Endothelial cell of umbilical vein (primary cell): ENCODE measurements around the gene MRPL34. TPM values are rescaled to one million over a fixed set of nuclear protein-coding genes. Genes with fewer than 3 reads are reported as not detected.

Experiments
- BruUV-seq: library from RNA; stranded (reverse); fragments of 400-500 nt; replicated peaks from 2 replicates; lab custom pipeline; 2021; lab: Mats Ljungman, UMichigan
- CTCF ChIA-PET: fragments of 300-600, 350-600 bp; sonication (Branson Sonifier 250); formaldehyde crosslinking; loops from one replicate; lab custom pipeline; 2021; ENCODE audit warnings: antibody characterized with exemption, inconsistent platforms; lab: Charles Lee
- POLR2A ChIA-PET: fragments of 300-600, 350-600 bp; sonication (Branson Sonifier 250); formaldehyde crosslinking; loops from one replicate; lab custom pipeline; 2021; ENCODE audit warnings: antibody characterized with exemption, inconsistent platforms; lab: Charles Lee
- DNase-seq: peaks from one replicate; pipeline ENCODE4 v3.0.0-alpha.2; 2011; ENCODE audit warnings: low read depth, low spot score
- FAIRE-seq: peaks from 2 replicates; lab custom pipeline; 2011; peaks lifted over from hg19 to GRCh38; lab: Jason Lieb, UNC
- H2AFZ ChIP-seq: 2 replicates; pipeline ENCODE4 v1.6.0; 2012; ENCODE audit warnings: low read depth, low read length, control low read depth, inconsistent platforms
- H3K27ac ChIP-seq: 2 replicates; pipeline ENCODE4 v1.5.1; 2011; ENCODE audit warnings: low read depth, mild to moderate bottlenecking, control low read depth, low read length, moderate library complexity; ENCODE audit not compliant: insufficient read depth
- H3K27me3 ChIP-seq, 2 experiments: 2 replicates each; pipeline versions ENCODE4 v1.6.0 to v1.6.1; 2011; ENCODE audit warnings: low read length in 2 of 2, mixed read lengths in 1 of 2; ENCODE audit not compliant: control insufficient read depth in 2 of 2, insufficient read depth in 2 of 2
- H3K36me3 ChIP-seq, 2 experiments: 2 replicates in 1 of 2; 3 replicates in 1 of 2; pipeline ENCODE4 v1.5.1; 2011; ENCODE audit warnings: low read length in 2 of 2, mild to moderate bottlenecking in 1 of 2, moderate library complexity in 1 of 2; ENCODE audit not compliant: control insufficient read depth in 2 of 2, insufficient read depth in 2 of 2; ENCODE audit errors: extremely low read depth in 1 of 2
- H3K4me1 ChIP-seq: 3 replicates; pipeline ENCODE4 v1.5.1; 2011; ENCODE audit warnings: mild to moderate bottlenecking, low read length; ENCODE audit not compliant: control insufficient read depth, insufficient read depth; ENCODE audit errors: extremely low read depth
- H3K4me2 ChIP-seq: 2 replicates; pipeline ENCODE4 v1.6.1; 2011; ENCODE audit warnings: low read length, control low read depth, mixed read lengths; ENCODE audit not compliant: insufficient read depth
- H3K4me3 ChIP-seq, 3 experiments: fragments of 200-600 bp in 1 of 3; sonication (generic), shearing (Covaris generic) in 1 of 3; replicated peaks in 1 of 3; 2 replicates each; pipeline ENCODE4 v1.5.1; 2011 to 2016; ENCODE audit warnings: control low read depth in 3 of 3, low read length in 3 of 3, mild to moderate bottlenecking in 2 of 3, inconsistent platforms in 1 of 3, low read depth in 1 of 3, moderate library complexity in 1 of 3; ENCODE audit not compliant: insufficient read depth in 1 of 3
- H3K79me2 ChIP-seq: 2 replicates; pipeline ENCODE4 v1.6.0; 2012; ENCODE audit warnings: low read length, inconsistent platforms; ENCODE audit not compliant: control insufficient read depth, insufficient read depth
- H3K9ac ChIP-seq: replicated peaks from 2 replicates; pipeline ENCODE3; 2011; ENCODE audit warnings: low read length, control low read depth; ENCODE audit not compliant: insufficient read depth; ENCODE audit errors: extremely low read depth
- H3K9me1 ChIP-seq: replicated peaks from 3 replicates; pipeline ENCODE4 v1.6.0; 2011; ENCODE audit warnings: mild to moderate bottlenecking, low read length; ENCODE audit not compliant: control insufficient read depth, insufficient read depth; ENCODE audit errors: extremely low read depth
- H3K9me3 ChIP-seq: replicated peaks from 2 replicates; pipeline ENCODE4 v1.5.1; 2012; ENCODE audit warnings: low read length, inconsistent platforms; ENCODE audit not compliant: control insufficient read depth, insufficient read depth
- H4K20me1 ChIP-seq: replicated peaks from 2 replicates; pipeline ENCODE3; 2011; ENCODE audit warnings: mild to moderate bottlenecking, low read length; ENCODE audit not compliant: control insufficient read depth, insufficient read depth; ENCODE audit errors: extremely low read depth
- EZH2 ChIP-seq: IDR thresholded peaks from 2 replicates; pipeline ENCODE4 v1.6.1; 2012; ENCODE audit warnings: borderline replicate concordance, low read depth, mild to moderate bottlenecking, moderate library complexity, low read length, inconsistent platforms; ENCODE audit not compliant: severe bottlenecking
- FOS ChIP-seq: IDR thresholded peaks from 2 replicates; pipeline ENCODE4 v1.6.1; 2011; ENCODE audit warnings: mild to moderate bottlenecking, low read length, moderate library complexity, borderline replicate concordance; ENCODE audit not compliant: insufficient read depth
- GATA2 ChIP-seq: IDR thresholded peaks from 2 replicates; pipeline ENCODE4 v1.7.0; 2011; ENCODE audit warnings: low read depth, mild to moderate bottlenecking, moderate library complexity, mixed read lengths, low read length; ENCODE audit not compliant: insufficient read length, insufficient read depth
- JUN ChIP-seq: IDR thresholded peaks from 2 replicates; pipeline ENCODE4 v1.6.1; 2011; ENCODE audit warnings: borderline replicate concordance, low read depth; ENCODE audit not compliant: insufficient read length, insufficient read depth
- MYC ChIP-seq: IDR thresholded peaks from one replicate; pipeline ENCODE4 v1.6.1; 2011; ENCODE audit warnings: mild to moderate bottlenecking, low read depth, low read length
- POLR2A ChIP-seq: IDR thresholded peaks from 2 replicates; pipeline ENCODE4 v1.6.1; 2012; ENCODE audit warnings: low read depth, mild to moderate bottlenecking, control low read depth, low read length
- POLR2AphosphoS5 ChIP-seq: IDR thresholded peaks from 2 replicates; pipeline ENCODE4 v1.6.1; 2012; ENCODE audit warnings: low read depth, mild to moderate bottlenecking, control low read depth, low read length, moderate library complexity; ENCODE audit not compliant: insufficient read depth
- dilution Hi-C: fragments of 300-500 bp; cut with MboI; formaldehyde crosslinking; loops from one replicate; pipeline ENCODE4 v1.15.0; 2019; ENCODE audit warnings: low sequenced_read_pairs; ENCODE audit not compliant: extremely low pct_ligation_motif_present
- intact Hi-C: fragments of 100-400 bp; cut with micrococcal nuclease; formaldehyde crosslinking; loops from one replicate; pipeline ENCODE4 v1.10.0; 2022
- polyA plus RNA-seq, 4 experiments: library from polyadenylated mRNA; depleted of rRNA in 3 of 4; stranded (reverse) in 3 of 4; unstranded in 1 of 4; fragments of >200 nt; gene quantifications; 2 replicates each; pipeline versions ENCODE4 v1.2.1 to v1.2.3, GENCODE V29; 2011 to 2012; ENCODE audit warnings: missing spikeins in 1 of 4
- total RNA-seq: library from RNA; stranded (reverse); gene quantifications from 2 replicates; pipeline ENCODE4 v1.2.3, GENCODE V29; 2021
- TF ChIP-seq, protein P1 (sequence below): IDR thresholded peaks from 2 replicates; pipeline ENCODE4 v1.6.1; 2011; ENCODE audit not compliant: insufficient read depth, insufficient read length
- TF ChIP-seq, protein P2 (sequence below), 2 donors: IDR thresholded peaks; 1 replicate in 1 of 2; 2 replicates in 1 of 2; pipeline ENCODE4 v1.5.1; 2011; ENCODE audit warnings: low read length in 2 of 2, mild to moderate bottlenecking in 2 of 2, moderate library complexity in 2 of 2, control low read depth in 1 of 2, inconsistent platforms in 1 of 2, low read depth in 1 of 2; ENCODE audit not compliant: insufficient read depth in 1 of 2; ENCODE audit errors: extremely low read depth in 1 of 2

The MRPL34 gene
- total and polyA plus RNA-seq, 2 donors (not counting 3 experiments of a cell fraction or from before 2014, with no cell fraction given), result 45.5 to 55.7 TPM

DNA sequence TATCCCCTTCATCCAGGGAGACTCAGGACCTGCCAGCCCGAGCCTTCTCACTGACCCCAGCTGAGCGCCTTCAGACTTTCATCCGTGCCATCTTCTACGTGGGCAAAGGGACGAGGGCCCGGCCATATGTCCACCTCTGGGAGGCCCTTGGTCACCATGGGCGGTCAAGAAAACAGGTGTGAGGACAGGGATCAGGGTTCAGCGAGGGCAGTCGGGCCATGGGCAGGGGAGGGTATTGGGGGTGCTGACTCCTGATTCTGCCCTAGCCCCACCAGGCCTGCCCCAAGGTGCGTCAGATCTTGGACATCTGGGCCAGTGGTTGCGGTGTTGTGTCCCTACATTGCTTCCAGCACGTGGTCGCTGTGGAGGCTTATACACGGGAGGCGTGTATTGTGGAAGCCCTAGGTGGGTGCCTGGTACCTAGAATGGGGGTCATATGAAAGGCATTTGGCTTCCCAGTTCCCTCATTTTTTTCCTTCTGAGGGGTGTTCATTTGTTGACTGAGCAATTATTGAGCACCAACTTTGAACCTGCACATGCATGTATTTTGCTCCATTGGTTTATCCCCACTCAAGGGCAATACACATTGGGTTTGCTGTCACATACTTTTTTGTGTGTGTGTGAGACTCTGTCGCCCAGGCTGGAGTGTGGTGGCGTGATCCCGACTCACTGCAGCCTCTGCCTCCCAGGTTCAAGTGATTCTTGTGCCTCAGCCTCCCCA lies 20.1 kb upstream of the MRPL34 start:
- Histone ChIP-seq H3K79me2 (no peaks in the 10 kb centered on the region), H3K27ac (no peak overlapping the region), H3K27me3 (no peaks in the 10 kb centered on the region), H3K36me3 (no peaks in the 10 kb centered on the region), H2AFZ (no peak overlapping the region), H3K4me2 (no peak overlapping the region), H3K9ac (no peak overlapping the region), H4K20me1 (no peaks in the 10 kb centered on the region), H3K9me1 (no peaks in the 10 kb centered on the region), H3K4me3 (no peak overlapping the region), H3K4me1 (peaks cover 10% of the 10 kb centered on the region), H3K9me3 (no peaks in the 10 kb centered on the region)
- FAIRE-seq (no peak), DNase-seq (no peak)
- POLR2A ChIA-PET, result no interaction called here
- TF ChIP-seq, protein P1, sequence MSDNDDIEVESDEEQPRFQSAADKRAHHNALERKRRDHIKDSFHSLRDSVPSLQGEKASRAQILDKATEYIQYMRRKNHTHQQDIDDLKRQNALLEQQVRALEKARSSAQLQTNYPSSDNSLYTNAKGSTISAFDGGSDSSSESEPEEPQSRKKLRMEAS, result no peak
- TF ChIP-seq MYC (no peak), JUN (no peak), POLR2A (no peak), EZH2 (no peak), GATA2 (no peak), POLR2AphosphoS5 (no peak), FOS (no peak)
- TF ChIP-seq, protein P2, sequence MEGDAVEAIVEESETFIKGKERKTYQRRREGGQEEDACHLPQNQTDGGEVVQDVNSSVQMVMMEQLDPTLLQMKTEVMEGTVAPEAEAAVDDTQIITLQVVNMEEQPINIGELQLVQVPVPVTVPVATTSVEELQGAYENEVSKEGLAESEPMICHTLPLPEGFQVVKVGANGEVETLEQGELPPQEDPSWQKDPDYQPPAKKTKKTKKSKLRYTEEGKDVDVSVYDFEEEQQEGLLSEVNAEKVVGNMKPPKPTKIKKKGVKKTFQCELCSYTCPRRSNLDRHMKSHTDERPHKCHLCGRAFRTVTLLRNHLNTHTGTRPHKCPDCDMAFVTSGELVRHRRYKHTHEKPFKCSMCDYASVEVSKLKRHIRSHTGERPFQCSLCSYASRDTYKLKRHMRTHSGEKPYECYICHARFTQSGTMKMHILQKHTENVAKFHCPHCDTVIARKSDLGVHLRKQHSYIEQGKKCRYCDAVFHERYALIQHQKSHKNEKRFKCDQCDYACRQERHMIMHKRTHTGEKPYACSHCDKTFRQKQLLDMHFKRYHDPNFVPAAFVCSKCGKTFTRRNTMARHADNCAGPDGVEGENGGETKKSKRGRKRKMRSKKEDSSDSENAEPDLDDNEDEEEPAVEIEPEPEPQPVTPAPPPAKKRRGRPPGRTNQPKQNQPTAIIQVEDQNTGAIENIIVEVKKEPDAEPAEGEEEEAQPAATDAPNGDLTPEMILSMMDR (IDR thresholded peaks at IDR 0.05; ENCODE audit: extremely low read depth in 1 of 2, insufficient read depth in 1 of 2, low read depth in 1 of 2, low read length in 2 of 2), result no peak
- dilution Hi-C loops, result no loop called here
- intact Hi-C loops, result no loop called here
- BruUV-seq, result no TSS peak
- CTCF ChIA-PET, result interaction anchor here (0.8 kb wide), 1 partner anchor 24 kb away, joined by 4 read pairs; no protein-coding TSS in a partner anchor
